SU-DHL-6 (cell line): ENCODE results near the gene SLC25A6.

Source experiments
- H2AFZ ChIP-seq: fragments of 200-600 bp; sonication (generic); 2 replicates; pipeline ENCODE4 v1.6.1; 2014; ENCODE audit warnings: low read depth, mild to moderate bottlenecking, moderate library complexity, mixed read lengths, antibody characterized with exemption, low read length; ENCODE audit not compliant: severe bottlenecking
- H3F3A ChIP-seq: fragments of 200-600 bp; shearing (Covaris generic); 2 replicates; pipeline ENCODE4 v1.6.0; 2016; ENCODE audit warnings: antibody characterized with exemption, mild to moderate bottlenecking; ENCODE audit not compliant: insufficient read depth
- H3K27ac ChIP-seq: fragments of 200-600 bp; sonication (generic); 2 replicates; pipeline ENCODE4 v1.5.1; 2016; ENCODE audit warnings: low read depth, mild to moderate bottlenecking, low read length, moderate library complexity, mixed read lengths
- H3K27me3 ChIP-seq: fragments of 200-600 bp; sonication (generic), shearing (Covaris generic); 2 replicates; pipeline ENCODE4 v1.6.0; 2014; ENCODE audit warnings: mild to moderate bottlenecking, low read length
- H3K36me3 ChIP-seq: fragments of 200-600 bp; sonication (generic); 2 replicates; pipeline ENCODE4 v1.6.1; 2014; ENCODE audit warnings: mild to moderate bottlenecking, low read length, mixed read lengths
- H3K4me2 ChIP-seq: fragments of 300-600, 200-600 bp; shearing (Covaris generic), sonication (generic); 2 replicates; pipeline ENCODE4 v1.6.0; 2014; ENCODE audit warnings: low read length, low read depth, mild to moderate bottlenecking; ENCODE audit not compliant: poor library complexity, severe bottlenecking
- H3K4me3 ChIP-seq: fragments of 200-600 bp; sonication (generic); 2 replicates; pipeline ENCODE4 v1.5.1; 2014; ENCODE audit warnings: antibody characterized with exemption, low read length, mild to moderate bottlenecking, mixed read lengths; ENCODE audit not compliant: insufficient read depth, poor library complexity, severe bottlenecking
- H3K79me2 ChIP-seq: fragments of 200-600 bp; sonication (generic); 2 replicates; pipeline ENCODE4 v1.6.1; 2014; ENCODE audit warnings: mild to moderate bottlenecking, low read length, moderate library complexity; ENCODE audit not compliant: insufficient read depth
- H3K9ac ChIP-seq: fragments of 200-600 bp; sonication (generic); 2 replicates; pipeline ENCODE4 v1.7.0; 2014; ENCODE audit warnings: mild to moderate bottlenecking, low read length
- H3K9me2 ChIP-seq: fragments of 200-600 bp; sonication (generic); replicated peaks from 2 replicates; pipeline ENCODE4 v1.6.1; 2014; ENCODE audit warnings: low read length; ENCODE audit not compliant: insufficient read depth
- H3K9me3 ChIP-seq: fragments of 200-600 bp; sonication (generic); 2 replicates; pipeline ENCODE4 v1.6.1; 2014; ENCODE audit warnings: low read length, mixed read lengths; ENCODE audit not compliant: insufficient read depth
- H4K20me1 ChIP-seq: fragments of 200-600 bp; sonication (generic); 2 replicates; pipeline ENCODE4 v1.6.1; 2014; ENCODE audit warnings: low read depth, mild to moderate bottlenecking, antibody characterized with exemption, low read length, moderate library complexity, mixed read lengths
- CTCF ChIP-seq: fragments of 200-600 bp; sonication (generic); IDR thresholded peaks from one replicate; pipeline ENCODE4 v1.5.1; 2017; ENCODE audit warnings: antibody characterized with exemption, mild to moderate bottlenecking, low read length, moderate library complexity; ENCODE audit not compliant: insufficient read depth, poor library complexity, severe bottlenecking
- EZH2phosphoT487 ChIP-seq: fragments of 200-600 bp; sonication (generic), shearing (Covaris generic); conservative IDR thresholded peaks from 2 replicates; pipeline ENCODE4 v1.6.1; 2018; ENCODE audit warnings: mild to moderate bottlenecking, antibody characterized with exemption, low read length, moderate library complexity, mixed read lengths

The SLC25A6 gene

GRCh38 chrX:1358793-1359476, 33.0 kb downstream of the SLC25A6 start:
- Histone ChIP-seq H3K4me2 (no peak overlapping the region), H3K9me3 (no peaks in the 10 kb centered on the region), H3K27ac (no peak overlapping the region), H3K9me2 (no peaks in the 10 kb centered on the region), H3K4me3 (no peak overlapping the region), H3F3A (no peaks in the 10 kb centered on the region), H3K79me2 (no peaks in the 10 kb centered on the region), H3K36me3 (no peaks in the 10 kb centered on the region), H3K9ac (no peak overlapping the region), H2AFZ (no peak overlapping the region), H4K20me1 (no peaks in the 10 kb centered on the region), H3K27me3 (no peaks in the 10 kb centered on the region)
- TF ChIP-seq CTCF (no peak), EZH2phosphoT487 (no peak)

- Histone ChIP-seq H4K20me1 (no peaks in the 10 kb centered on the region), H3K9ac (no peak overlapping the region), H3F3A (no peaks in the 10 kb centered on the region), H3K79me2 (no peaks in the 10 kb centered on the region), H3K4me3 (no peak overlapping the region), H3K9me3 (no peaks in the 10 kb centered on the region), H3K27ac (no peak overlapping the region), H2AFZ (no peak overlapping the region), H3K9me2 (no peaks in the 10 kb centered on the region), H3K36me3 (no peaks in the 10 kb centered on the region), H3K27me3 (no peaks in the 10 kb centered on the region), H3K4me2 (no peak overlapping the region)
- TF ChIP-seq EZH2phosphoT487 (no peak), CTCF (no peak)
Measured at GRCh38 chrX:1357993-1358392, 33.9 kb downstream of the SLC25A6 start.

GRCh38 chrX:1355131-1356046, 36.5 kb downstream of the SLC25A6 start:
- Histone ChIP-seq H3K27me3 (no peaks in the 10 kb centered on the region), H4K20me1 (no peaks in the 10 kb centered on the region), H3K36me3 (no peaks in the 10 kb centered on the region), H3K9ac (no peak overlapping the region), H3K27ac (no peak overlapping the region), H3F3A (no peaks in the 10 kb centered on the region), H2AFZ (no peak overlapping the region), H3K4me2 (no peak overlapping the region), H3K79me2 (no peaks in the 10 kb centered on the region), H3K9me3 (no peaks in the 10 kb centered on the region), H3K4me3 (no peak overlapping the region), H3K9me2 (no peaks in the 10 kb centered on the region)
- TF ChIP-seq EZH2phosphoT487 (no peak), CTCF (no peak)
